ENCODE data around the gene GNB1L. TPM values are rescaled to one million over a fixed set of nuclear protein-coding genes. Genes with fewer than 3 reads are reported as not detected.

Gene GNB1L
- total and polyA plus RNA-seq, 9 of the 15 experiments (the other 6 are each of a cell fraction or from before 2014, with no cell fraction given) = 0.56 to 50.5 (median 10.2) TPM

DNA sequence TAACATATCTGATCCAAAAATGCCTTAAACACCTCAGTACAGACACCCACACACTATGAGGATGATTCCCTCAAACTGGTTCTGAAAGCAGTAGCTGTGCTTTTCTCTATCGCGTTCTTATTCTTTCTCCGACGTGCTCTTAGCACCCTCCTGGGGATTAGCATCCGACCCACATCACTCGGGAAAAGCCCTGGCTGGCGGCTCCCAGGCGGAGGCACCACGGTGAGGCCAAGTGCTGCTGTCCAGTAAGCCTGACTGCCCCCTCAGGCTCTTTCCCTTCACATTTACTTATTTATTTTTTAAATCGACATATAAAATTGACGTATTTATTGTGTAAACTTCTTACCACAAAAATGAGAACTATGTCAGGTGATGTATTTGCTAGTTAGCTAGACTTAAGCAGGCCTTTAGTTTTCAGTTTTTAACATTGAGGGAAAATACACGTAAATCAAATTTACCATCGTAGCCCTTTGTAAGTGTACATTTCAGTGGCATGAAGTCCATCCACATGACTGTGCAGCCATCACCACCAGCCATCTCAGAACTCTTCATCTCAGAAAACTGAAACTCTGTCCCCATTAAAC, 74.9 kb downstream of the GNB1L start:
- Histone ChIP-seq H3K9me1 (ENCODE audit: control insufficient read depth, insufficient read depth, low read length) (no peaks in the 10 kb centered on the region), H3K27ac (ENCODE audit: extremely low read depth, low read depth, low read length) (peak overlapping the region; percentile 75), H3K36me3 (ENCODE audit: control insufficient read depth, insufficient read depth, low read length) (no peaks in the 10 kb centered on the region), H3K9ac (ENCODE audit: insufficient read depth in 1 of 2, low read depth in 2 of 2, low read length in 2 of 2) (peak overlapping the region; percentile 38 to 55), H3K4me1 (replicated peaks in 1 of 2; ENCODE audit: control insufficient read depth in 2 of 2, insufficient read depth in 2 of 2, low read length in 2 of 2) (peaks cover 20 to 44% of the 10 kb centered on the region in 2 experiments), H3K4me3 (no peak overlapping the region), H3K79me2 (ENCODE audit: control insufficient read depth, insufficient read depth, low read length) (no peaks in the 10 kb centered on the region), H3K4me2 (ENCODE audit: insufficient read depth, low read length) (peak overlapping the region; percentile 75), H2AFZ (ENCODE audit: low read depth, low read length) (peak overlapping the region; percentile 97), H3K9me3 (replicated peaks; ENCODE audit: control insufficient read depth, insufficient read depth, low read depth, low read length) (no peaks in the 10 kb centered on the region), H3K27me3 (ENCODE audit: control insufficient read depth in 2 of 2, insufficient read depth in 2 of 2, low read length in 2 of 2) (0 out of 5 replicates have a peak, but pooled peaks cover 0 to 2% of the 10 kb centered on the region in 2 experiments), H4K20me1 (replicated peaks; ENCODE audit: control insufficient read depth, insufficient read depth, low read length) (no peaks in the 10 kb centered on the region)
- FAIRE-seq = no peak
- peak in 2 of 4 experiments; percentile 56 to 63 for DNase-seq (ENCODE audit: extremely low read depth in 1 of 4, low spot score in 3 of 4)
- 48% methylated on average over 13 of the region's 13 CpGs for WGBS (ENCODE audit: insufficient coverage, low coverage, missing lambda C conversion rate)
- peak; percentile 17 for ATAC-seq
- CTCF ChIA-PET (ENCODE audit: low intra/inter-chr PET ratio) = interaction anchor here (1.2 to 1.8 kb wide), 3 partner anchors 21 to 49 kb away, joined by 4 to 7 read pairs (median 7); no protein-coding TSS in a partner anchor
- intact Hi-C loops (cut with micrococcal nuclease) = loop anchor here (1.0 to 5.0 kb wide), 2 partner anchors 75 to 428 kb away; partner anchors contain the start of genes GNB1L and RTL10
- POLR2A ChIA-PET = interaction anchor here (0.6 to 16.8 kb wide), 12 partner anchors 5 to 635 kb away, joined by 3 to 205 read pairs (median 4); partner anchors contain the start of genes ESS2, HIRA and TBX1
- in situ Hi-C loops (cut with MboI) = no loop called here
- no TSS peak for BruUV-seq (replicated peaks)
- TF ChIP-seq ZNF586 (CRISPR knock-in tag; conservative IDR thresholded peaks at IDR 0.05) (no peak), SNRNP70 (optimal IDR thresholded peaks at IDR 0.05; ENCODE audit: low read depth, low read length) (no peak), ZNF507 (tag; conservative IDR thresholded peaks at IDR 0.05) (no peak), HIVEP1 (CRISPR knock-in tag; IDR thresholded peaks at IDR 0.05) (no peak), XRCC3 (IDR thresholded peaks at IDR 0.05) (no peak), ZFP1 (CRISPR knock-in tag; IDR thresholded peaks at IDR 0.05) (no peak), BRD9 (IDR thresholded peaks at IDR 0.05; ENCODE audit: low read depth, partially characterized antibody) (no peak), HNRNPL (IDR thresholded peaks at IDR 0.05; ENCODE audit: low read depth, low read length) (no peak), PTRF (tag; IDR thresholded peaks at IDR 0.05) (peak; percentile 61; the same call in 1 of the 2 replicates), SIN3B (IDR thresholded peaks at IDR 0.05; ENCODE audit: low read depth) (no peak), ZNF3 (CRISPR knock-in tag; IDR thresholded peaks at IDR 0.05) (no peak), GATA2 (CRISPR knock-in tag; IDR thresholded peaks at IDR 0.05) (no peak), ZNF408 (CRISPR knock-in tag; IDR thresholded peaks at IDR 0.05; ENCODE audit: low read depth) (no peak), PRMT5 (CRISPR knock-in tag; IDR thresholded peaks at IDR 0.05) (no peak), SUPT5H (IDR thresholded peaks at IDR 0.05) (no peak), KLF1 (tag; IDR thresholded peaks at IDR 0.05) (peak; percentile 59; the same call in 1 of the 2 replicates), ZNF121 (CRISPR knock-in tag; conservative IDR thresholded peaks at IDR 0.05) (no peak), UBTF (IDR thresholded peaks at IDR 0.05; ENCODE audit: borderline replicate concordance in 1 of 2, low read depth in 2 of 2, low read length in 2 of 2) (no peak)
- TF ChIP-seq, protein P1, sequence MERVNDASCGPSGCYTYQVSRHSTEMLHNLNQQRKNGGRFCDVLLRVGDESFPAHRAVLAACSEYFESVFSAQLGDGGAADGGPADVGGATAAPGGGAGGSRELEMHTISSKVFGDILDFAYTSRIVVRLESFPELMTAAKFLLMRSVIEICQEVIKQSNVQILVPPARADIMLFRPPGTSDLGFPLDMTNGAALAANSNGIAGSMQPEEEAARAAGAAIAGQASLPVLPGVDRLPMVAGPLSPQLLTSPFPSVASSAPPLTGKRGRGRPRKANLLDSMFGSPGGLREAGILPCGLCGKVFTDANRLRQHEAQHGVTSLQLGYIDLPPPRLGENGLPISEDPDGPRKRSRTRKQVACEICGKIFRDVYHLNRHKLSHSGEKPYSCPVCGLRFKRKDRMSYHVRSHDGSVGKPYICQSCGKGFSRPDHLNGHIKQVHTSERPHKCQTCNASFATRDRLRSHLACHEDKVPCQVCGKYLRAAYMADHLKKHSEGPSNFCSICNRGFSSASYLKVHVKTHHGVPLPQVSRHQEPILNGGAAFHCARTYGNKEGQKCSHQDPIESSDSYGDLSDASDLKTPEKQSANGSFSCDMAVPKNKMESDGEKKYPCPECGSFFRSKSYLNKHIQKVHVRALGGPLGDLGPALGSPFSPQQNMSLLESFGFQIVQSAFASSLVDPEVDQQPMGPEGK (CRISPR knock-in tag; IDR thresholded peaks at IDR 0.05; ENCODE audit: borderline replicate concordance) = no peak
